Measurements from ENCODE around the gene HDAC9. TPM values are rescaled to one million over a fixed set of nuclear protein-coding genes. Genes with fewer than 3 reads are reported as not detected.

HDAC9 gene
- total RNA-seq, 1 donor from 2014 or later, result 52.7 TPM

DNA sequence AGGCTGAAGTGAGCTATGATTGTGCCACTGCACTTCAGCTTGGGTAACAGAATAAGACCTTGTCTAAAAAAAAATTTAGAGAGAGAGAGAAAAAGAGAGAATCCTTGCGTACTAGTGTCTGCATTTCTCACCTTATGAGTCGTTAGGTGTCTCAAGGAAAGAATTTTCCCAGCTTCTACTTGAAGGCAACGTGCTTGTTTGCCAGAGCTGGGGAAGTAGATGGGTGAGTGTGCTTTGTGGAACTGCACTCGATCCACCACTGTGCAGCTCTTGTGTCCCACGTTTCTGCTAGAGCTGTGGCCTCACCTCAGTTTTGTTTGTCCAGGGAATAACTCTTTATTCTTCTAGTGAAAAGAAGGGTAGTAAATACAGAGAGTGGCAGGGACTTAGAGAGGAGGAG, 38.9 kb downstream of the HDAC9 start:
- Histone ChIP-seq H3K27ac (ENCODE audit: low read depth, low read length) (peak overlapping the region; percentile 4), H3K27me3 (ENCODE audit: control insufficient read depth in 3 of 3, insufficient read depth in 3 of 3, low read length in 3 of 3) (no peaks in the 10 kb centered on the region), H3K9me3 (ENCODE audit: control insufficient read depth in 3 of 3, low read length in 3 of 3) (no peaks in the 10 kb centered on the region), H3K4me3 (ENCODE audit: low read length in 3 of 3) (no peak overlapping the region), H3K4me1 (ENCODE audit: control insufficient read depth in 3 of 3, insufficient read depth in 3 of 3, low read length in 3 of 3) (peaks cover 7 to 28% (median 21%) of the 10 kb centered on the region in 3 donors), H3K9ac (ENCODE audit: low read depth in 1 of 3, low read length in 3 of 3) (no peak overlapping the region), H3K36me3 (ENCODE audit: control insufficient read depth in 3 of 3, insufficient read depth in 3 of 3, low read length in 3 of 3) (no peaks in the 10 kb centered on the region)

DNA sequence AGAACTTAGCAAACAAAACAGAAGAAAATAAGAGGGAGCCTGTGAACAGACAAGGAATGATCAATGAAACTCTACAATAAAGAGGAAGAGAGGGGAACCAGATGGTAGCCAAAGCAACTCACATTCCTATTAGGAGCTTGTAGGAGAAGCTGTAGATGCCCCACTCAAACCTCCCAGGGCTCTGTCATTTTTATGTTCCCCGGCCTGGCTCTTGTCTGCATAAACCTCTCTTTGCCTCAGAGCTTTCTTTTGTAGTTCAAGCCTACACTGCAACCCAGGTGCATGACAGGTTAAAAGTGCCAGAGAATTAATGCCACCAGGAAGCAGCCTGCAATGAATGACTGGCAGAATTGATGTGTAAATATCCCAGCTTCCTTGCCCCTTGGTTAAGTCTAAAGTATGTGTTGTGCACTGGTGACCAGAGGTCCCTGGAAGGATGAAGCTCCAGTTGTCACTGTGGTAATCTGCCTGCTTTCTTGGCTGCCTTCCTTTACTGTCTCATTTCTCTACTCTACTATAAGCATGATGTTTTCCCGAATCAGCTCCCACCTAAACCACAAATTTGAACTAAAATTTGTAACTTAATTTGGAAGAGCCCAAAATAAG, 40.4 kb downstream of the HDAC9 start:
- Histone ChIP-seq H3K9ac (ENCODE audit: low read depth in 1 of 3, low read length in 3 of 3) (no peak overlapping the region), H3K4me3 (ENCODE audit: low read length in 3 of 3) (no peak overlapping the region), H3K36me3 (ENCODE audit: control insufficient read depth in 3 of 3, insufficient read depth in 3 of 3, low read length in 3 of 3) (no peaks in the 10 kb centered on the region), H3K4me1 (ENCODE audit: control insufficient read depth in 3 of 3, insufficient read depth in 3 of 3, low read length in 3 of 3) (peaks cover 7 to 22% (median 21%) of the 10 kb centered on the region in 3 donors), H3K27me3 (ENCODE audit: control insufficient read depth in 3 of 3, insufficient read depth in 3 of 3, low read length in 3 of 3) (no peaks in the 10 kb centered on the region), H3K9me3 (ENCODE audit: control insufficient read depth in 3 of 3, low read length in 3 of 3) (no peaks in the 10 kb centered on the region), H3K27ac (ENCODE audit: low read depth, low read length) (peak overlapping the region; percentile 37)

- Histone ChIP-seq H3K9ac (ENCODE audit: low read depth in 1 of 3, low read length in 3 of 3) (no peak overlapping the region), H3K27me3 (ENCODE audit: control insufficient read depth in 3 of 3, insufficient read depth in 3 of 3, low read length in 3 of 3) (no peaks in the 10 kb centered on the region), H3K9me3 (ENCODE audit: control insufficient read depth in 3 of 3, low read length in 3 of 3) (no peaks in the 10 kb centered on the region), H3K36me3 (ENCODE audit: control insufficient read depth in 3 of 3, insufficient read depth in 3 of 3, low read length in 3 of 3) (no peaks in the 10 kb centered on the region), H3K4me1 (ENCODE audit: control insufficient read depth in 3 of 3, insufficient read depth in 3 of 3, low read length in 3 of 3) (peaks cover 11 to 25% (median 22%) of the 10 kb centered on the region in 3 donors), H3K4me3 (ENCODE audit: low read length in 3 of 3) (no peak overlapping the region), H3K27ac (ENCODE audit: low read depth, low read length) (peak overlapping the region; percentile 37)
Observed at GRCh38 chr7:18536486-18536885, 40.9 kb downstream of the HDAC9 start.

DNA sequence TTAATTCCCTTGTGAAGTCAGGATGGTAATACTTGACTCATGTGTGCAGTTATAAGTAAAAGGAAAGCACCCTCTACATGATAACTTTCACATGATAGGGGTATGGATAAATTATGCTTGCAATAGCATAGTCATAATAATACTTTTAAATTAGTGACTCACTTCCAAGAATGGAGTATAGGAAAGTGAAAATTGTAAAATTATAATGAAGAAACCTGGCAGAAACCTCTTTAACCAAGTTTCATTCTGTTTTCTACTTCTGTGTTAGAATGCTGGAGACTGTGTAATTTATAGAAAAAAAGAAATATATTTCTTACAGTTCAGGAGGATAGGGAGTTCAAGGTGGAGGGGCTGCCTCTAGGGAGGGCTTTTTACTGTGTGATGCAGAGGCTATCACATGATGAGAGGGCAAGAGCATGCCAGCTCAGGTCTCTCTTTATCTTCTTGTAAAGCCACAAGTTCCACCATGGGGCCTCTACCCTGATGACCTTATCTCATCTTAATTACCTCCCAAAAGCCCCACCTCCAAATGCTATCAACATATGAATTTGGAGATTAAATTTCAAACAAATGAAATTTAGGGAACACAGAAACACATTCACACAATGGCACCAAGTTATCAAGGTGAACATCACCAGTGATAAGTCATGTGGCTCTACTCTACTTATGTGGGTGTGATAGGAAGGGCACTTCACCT, 43.2 kb downstream of the HDAC9 start:
- H3K9me3 ChIP-seq (ENCODE audit: control insufficient read depth in 3 of 3, low read length in 3 of 3), result no peaks in the 10 kb centered on the region
- H3K4me1 ChIP-seq (ENCODE audit: control insufficient read depth in 3 of 3, insufficient read depth in 3 of 3, low read length in 3 of 3), result peaks cover 11 to 30% (median 22%) of the 10 kb centered on the region in 3 donors
- no peak overlapping the region for H3K9ac ChIP-seq (ENCODE audit: low read depth in 1 of 3, low read length in 3 of 3)
- H3K36me3 ChIP-seq (ENCODE audit: control insufficient read depth in 3 of 3, insufficient read depth in 3 of 3, low read length in 3 of 3), result no peaks in the 10 kb centered on the region
- no peaks in the 10 kb centered on the region for H3K27me3 ChIP-seq (ENCODE audit: control insufficient read depth in 3 of 3, insufficient read depth in 3 of 3, low read length in 3 of 3)
- H3K27ac ChIP-seq (ENCODE audit: low read depth, low read length), result no peak overlapping the region
- no peak overlapping the region for H3K4me3 ChIP-seq (ENCODE audit: low read length in 3 of 3)

DNA sequence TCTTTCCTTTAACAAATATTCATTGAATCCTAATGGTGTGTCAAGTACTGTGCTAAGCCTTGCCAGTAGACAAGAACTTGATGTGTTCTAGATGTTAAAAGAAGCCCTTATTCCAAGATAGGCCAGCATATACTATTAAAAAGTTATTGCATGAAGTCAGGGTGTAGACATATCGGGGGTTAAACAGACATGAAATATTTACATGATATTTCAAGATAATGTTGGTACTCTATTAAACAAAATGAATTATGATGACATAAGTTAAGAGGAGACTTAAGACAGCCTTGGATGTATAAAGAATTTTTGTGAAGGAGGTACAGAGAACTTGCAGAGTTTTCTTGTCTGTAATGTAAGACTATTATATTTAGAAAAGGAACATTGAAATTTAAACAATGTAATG, 44.8 kb downstream of the HDAC9 start:
- Histone ChIP-seq H3K9ac (ENCODE audit: low read depth in 1 of 3, low read length in 3 of 3) (no peak overlapping the region), H3K4me3 (ENCODE audit: low read length in 3 of 3) (no peak overlapping the region), H3K4me1 (ENCODE audit: control insufficient read depth in 3 of 3, insufficient read depth in 3 of 3, low read length in 3 of 3) (peaks cover 11 to 28% (median 16%) of the 10 kb centered on the region in 3 donors), H3K9me3 (ENCODE audit: control insufficient read depth in 3 of 3, low read length in 3 of 3) (no peaks in the 10 kb centered on the region), H3K36me3 (ENCODE audit: control insufficient read depth in 3 of 3, insufficient read depth in 3 of 3, low read length in 3 of 3) (no peaks in the 10 kb centered on the region), H3K27ac (ENCODE audit: low read depth, low read length) (no peak overlapping the region), H3K27me3 (ENCODE audit: control insufficient read depth in 3 of 3, insufficient read depth in 3 of 3, low read length in 3 of 3) (no peaks in the 10 kb centered on the region)

DNA sequence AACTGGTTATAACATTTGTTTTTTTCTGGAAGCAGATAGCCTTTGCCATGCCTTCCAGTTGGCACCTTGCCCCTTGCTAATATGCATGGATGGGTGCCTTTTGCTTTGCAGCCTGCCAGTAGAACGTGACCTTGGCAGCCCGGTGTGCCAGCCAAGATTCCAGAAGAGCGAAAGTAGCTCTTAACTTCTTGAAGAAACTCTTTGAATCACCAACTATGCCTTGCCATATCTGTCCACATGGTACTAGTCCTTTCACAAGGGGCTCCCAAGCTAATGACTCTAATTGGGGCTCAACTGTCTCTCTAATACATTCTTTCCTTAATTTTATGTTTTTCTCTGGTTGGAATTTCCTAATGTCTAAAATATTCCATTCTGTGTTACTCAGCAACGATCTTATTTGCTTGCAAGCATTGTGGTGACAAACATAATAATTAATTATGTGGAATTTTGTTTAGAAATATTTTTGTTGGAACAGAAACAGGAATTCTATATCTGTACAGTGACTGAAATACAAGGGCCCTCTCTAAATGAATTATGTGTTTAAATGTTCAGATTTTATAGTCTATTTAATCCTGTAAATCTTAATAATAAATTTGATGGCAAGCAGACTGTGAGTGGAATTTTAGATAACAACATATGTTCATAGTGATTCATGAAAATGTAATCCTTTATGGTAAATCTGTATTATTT, 45.8 kb downstream of the HDAC9 start:
- Histone ChIP-seq H3K27ac (ENCODE audit: low read depth, low read length) (peak overlapping the region; percentile 16), H3K9ac (ENCODE audit: low read depth in 1 of 3, low read length in 3 of 3) (no peak overlapping the region), H3K36me3 (ENCODE audit: control insufficient read depth in 3 of 3, insufficient read depth in 3 of 3, low read length in 3 of 3) (no peaks in the 10 kb centered on the region), H3K9me3 (ENCODE audit: control insufficient read depth in 3 of 3, low read length in 3 of 3) (no peaks in the 10 kb centered on the region), H3K27me3 (ENCODE audit: control insufficient read depth in 3 of 3, insufficient read depth in 3 of 3, low read length in 3 of 3) (no peaks in the 10 kb centered on the region), H3K4me3 (ENCODE audit: low read length in 3 of 3) (peak overlapping the region in 1 of 3 donors; percentile 41), H3K4me1 (ENCODE audit: control insufficient read depth in 3 of 3, insufficient read depth in 3 of 3, low read length in 3 of 3) (peaks cover 4 to 26% (median 10%) of the 10 kb centered on the region in 3 donors)

GRCh38 chr7:18541871-18542212, 46.3 kb downstream of the HDAC9 start:
- Histone ChIP-seq H3K27ac (ENCODE audit: low read depth, low read length) (no peak overlapping the region), H3K9me3 (ENCODE audit: control insufficient read depth in 3 of 3, low read length in 3 of 3) (no peaks in the 10 kb centered on the region)

GRCh38 chr7:18546576-18546975, 51.0 kb downstream of the HDAC9 start:
- no peaks in the 10 kb centered on the region for H3K27me3 ChIP-seq (ENCODE audit: control insufficient read depth in 3 of 3, insufficient read depth in 3 of 3, low read length in 3 of 3)
- H3K9me3 ChIP-seq (ENCODE audit: control insufficient read depth in 3 of 3, low read length in 3 of 3), result no peaks in the 10 kb centered on the region
- H3K4me3 ChIP-seq (ENCODE audit: low read length in 3 of 3), result no peak overlapping the region
- H3K27ac ChIP-seq (ENCODE audit: low read depth, low read length), result no peak overlapping the region
- H3K9ac ChIP-seq (ENCODE audit: low read depth in 1 of 3, low read length in 3 of 3), result no peak overlapping the region
- H3K36me3 ChIP-seq (ENCODE audit: control insufficient read depth in 3 of 3, insufficient read depth in 3 of 3, low read length in 3 of 3), result no peaks in the 10 kb centered on the region
- peaks cover 0 to 7% (median 0%) of the 10 kb centered on the region in 3 donors for H3K4me1 ChIP-seq (ENCODE audit: control insufficient read depth in 3 of 3, insufficient read depth in 3 of 3, low read length in 3 of 3)

More at GRCh38 chr7:18541871-18542212, 46.3 kb downstream of the HDAC9 start:
- H3K4me3 ChIP-seq (ENCODE audit: low read length in 3 of 3), result no peak overlapping the region
- H3K27me3 ChIP-seq (ENCODE audit: control insufficient read depth in 3 of 3, insufficient read depth in 3 of 3, low read length in 3 of 3), result no peaks in the 10 kb centered on the region
- no peak overlapping the region for H3K9ac ChIP-seq (ENCODE audit: low read depth in 1 of 3, low read length in 3 of 3)
- H3K36me3 ChIP-seq (ENCODE audit: control insufficient read depth in 3 of 3, insufficient read depth in 3 of 3, low read length in 3 of 3), result no peaks in the 10 kb centered on the region
- peaks cover 4 to 26% (median 10%) of the 10 kb centered on the region in 3 donors for H3K4me1 ChIP-seq (ENCODE audit: control insufficient read depth in 3 of 3, insufficient read depth in 3 of 3, low read length in 3 of 3)

- no peaks in the 10 kb centered on the region for H3K9me3 ChIP-seq (ENCODE audit: control insufficient read depth in 3 of 3, low read length in 3 of 3)
- no peak overlapping the region for H3K9ac ChIP-seq (ENCODE audit: low read depth in 1 of 3, low read length in 3 of 3)
- no peak overlapping the region for H3K4me3 ChIP-seq (ENCODE audit: low read length in 3 of 3)
Observed at GRCh38 chr7:18547509-18548187, 52.1 kb downstream of the HDAC9 start.

More at GRCh38 chr7:18547509-18548187, 52.1 kb downstream of the HDAC9 start:
- Histone ChIP-seq H3K4me1 (ENCODE audit: control insufficient read depth in 3 of 3, insufficient read depth in 3 of 3, low read length in 3 of 3) (peaks cover 0 to 5% (median 0%) of the 10 kb centered on the region in 3 donors), H3K36me3 (ENCODE audit: control insufficient read depth in 3 of 3, insufficient read depth in 3 of 3, low read length in 3 of 3) (no peaks in the 10 kb centered on the region), H3K27ac (ENCODE audit: low read depth, low read length) (no peak overlapping the region), H3K27me3 (ENCODE audit: control insufficient read depth in 3 of 3, insufficient read depth in 3 of 3, low read length in 3 of 3) (no peaks in the 10 kb centered on the region)

Measured in skeletal muscle tissue (tissue), 4 donors.